Osteocyte (in vitro differentiated cells): ENCODE measurements around the gene KDM4B. TPM values are rescaled to one million over a fixed set of nuclear protein-coding genes. Genes with fewer than 3 reads are reported as not detected.

Experiments
- DNase-seq: peaks from one replicate; pipeline ENCODE4 v3.0.0; 2021; ENCODE audit warnings: mixed read lengths; ENCODE audit not compliant: unreplicated experiment; ENCODE audit errors: extremely low spot score
- H3K27ac Mint-ChIP-seq: one replicate; pipeline ENCODE4 v1.8.0; 2021; ENCODE audit warnings: mild to moderate bottlenecking, mixed read lengths; ENCODE audit not compliant: unreplicated experiment
- H3K27me3 Mint-ChIP-seq: one replicate; pipeline ENCODE4 v1.8.0; 2021; ENCODE audit warnings: mixed read lengths; ENCODE audit not compliant: unreplicated experiment
- H3K36me3 Mint-ChIP-seq: one replicate; pipeline ENCODE4 v1.8.0; 2021; ENCODE audit warnings: mixed read lengths; ENCODE audit not compliant: unreplicated experiment
- H3K4me1 Mint-ChIP-seq: one replicate; pipeline ENCODE4 v1.8.0; 2021; ENCODE audit warnings: mixed read lengths; ENCODE audit not compliant: unreplicated experiment
- H3K4me3 Mint-ChIP-seq: one replicate; pipeline ENCODE4 v1.8.0; 2021; ENCODE audit warnings: mild to moderate bottlenecking, moderate library complexity, mixed read lengths; ENCODE audit not compliant: unreplicated experiment
- H3K9me3 Mint-ChIP-seq: one replicate; pipeline ENCODE4 v1.8.0; 2021; ENCODE audit warnings: mixed read lengths; ENCODE audit not compliant: unreplicated experiment
- total RNA-seq: library from RNA; stranded (reverse); gene quantifications from 2 replicates; pipeline ENCODE4 v1.2.1, GENCODE V29; 2021
- TF ChIP-seq, protein P1 (sequence below): fragments of 200-600 bp; sonication (generic); IDR thresholded peaks from 2 replicates; pipeline ENCODE4 v1.5.0; 2021; ENCODE audit warnings: antibody characterized with exemption, mild to moderate bottlenecking, moderate library complexity

Gene KDM4B
- total RNA-seq, 1 donor from 2014 or later = 49.0 TPM

DNA sequence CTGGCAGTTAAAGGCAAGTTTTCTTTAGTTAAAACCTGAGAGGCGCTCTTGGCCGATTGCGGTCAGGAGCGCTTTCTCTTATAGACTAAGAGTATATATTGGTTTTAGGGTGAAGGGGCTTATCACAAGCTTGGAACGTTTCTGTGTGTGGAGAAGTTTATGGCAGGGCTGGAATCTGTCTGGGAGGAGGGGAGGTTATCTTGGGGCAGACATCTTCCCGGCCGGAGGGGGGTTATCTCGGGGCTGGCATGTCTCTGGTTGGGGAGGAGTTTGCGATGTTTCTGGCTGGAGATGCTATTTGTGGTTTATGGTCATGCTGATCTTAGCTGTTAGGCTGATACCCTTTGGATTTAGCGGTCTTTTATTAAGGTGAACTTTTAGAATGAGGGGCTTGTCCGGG lies 18.3 kb downstream of the KDM4B start:
- H3K9me3 Mint-ChIP-seq = peaks cover 5% of the 10 kb centered on the region
- H3K27ac Mint-ChIP-seq = peak overlapping the region; percentile 45
- H3K36me3 Mint-ChIP-seq = peaks cover 9% of the 10 kb centered on the region
- no peak overlapping the region for H3K4me3 Mint-ChIP-seq
- peaks cover 46% of the 10 kb centered on the region for H3K4me1 Mint-ChIP-seq
- TF ChIP-seq, protein P1, sequence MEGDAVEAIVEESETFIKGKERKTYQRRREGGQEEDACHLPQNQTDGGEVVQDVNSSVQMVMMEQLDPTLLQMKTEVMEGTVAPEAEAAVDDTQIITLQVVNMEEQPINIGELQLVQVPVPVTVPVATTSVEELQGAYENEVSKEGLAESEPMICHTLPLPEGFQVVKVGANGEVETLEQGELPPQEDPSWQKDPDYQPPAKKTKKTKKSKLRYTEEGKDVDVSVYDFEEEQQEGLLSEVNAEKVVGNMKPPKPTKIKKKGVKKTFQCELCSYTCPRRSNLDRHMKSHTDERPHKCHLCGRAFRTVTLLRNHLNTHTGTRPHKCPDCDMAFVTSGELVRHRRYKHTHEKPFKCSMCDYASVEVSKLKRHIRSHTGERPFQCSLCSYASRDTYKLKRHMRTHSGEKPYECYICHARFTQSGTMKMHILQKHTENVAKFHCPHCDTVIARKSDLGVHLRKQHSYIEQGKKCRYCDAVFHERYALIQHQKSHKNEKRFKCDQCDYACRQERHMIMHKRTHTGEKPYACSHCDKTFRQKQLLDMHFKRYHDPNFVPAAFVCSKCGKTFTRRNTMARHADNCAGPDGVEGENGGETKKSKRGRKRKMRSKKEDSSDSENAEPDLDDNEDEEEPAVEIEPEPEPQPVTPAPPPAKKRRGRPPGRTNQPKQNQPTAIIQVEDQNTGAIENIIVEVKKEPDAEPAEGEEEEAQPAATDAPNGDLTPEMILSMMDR = no peak
- no peaks in the 10 kb centered on the region for H3K27me3 Mint-ChIP-seq
- DNase-seq = no peak

DNA sequence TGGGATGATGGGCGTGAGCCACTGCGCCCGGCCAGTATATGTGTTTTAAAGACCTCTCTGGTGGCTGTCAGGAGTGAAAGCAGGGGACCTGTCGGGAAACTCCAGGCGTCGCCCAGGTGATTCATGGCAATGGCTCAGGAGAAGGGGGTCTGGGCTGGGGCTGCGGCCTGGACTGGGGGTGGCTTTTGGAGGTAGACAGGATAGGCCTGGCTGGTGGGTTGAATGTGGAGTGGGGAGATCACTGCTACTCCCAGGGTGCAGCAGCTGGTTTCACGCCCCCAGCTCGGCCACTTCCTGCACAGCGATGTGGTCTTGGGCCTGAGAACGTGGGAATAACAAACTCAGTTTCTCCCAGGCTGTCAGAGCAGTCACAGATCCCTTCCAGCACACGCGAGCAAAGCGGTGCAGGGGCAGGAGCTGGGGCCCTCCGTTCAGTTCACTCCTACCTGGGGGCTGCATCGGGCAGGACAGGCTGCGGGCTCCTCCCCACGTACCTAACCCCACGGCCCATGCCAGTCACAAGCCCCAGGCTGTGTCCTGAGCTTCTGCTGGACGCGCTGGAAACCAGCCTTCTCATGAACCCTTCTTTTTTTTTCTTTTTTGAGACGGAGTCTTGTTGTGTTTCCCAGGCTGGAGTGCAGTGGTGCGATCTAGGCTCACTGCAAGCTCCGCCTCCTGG lies 18.9 kb downstream of the KDM4B start:
- H3K4me3 Mint-ChIP-seq = no peak overlapping the region

DNA sequence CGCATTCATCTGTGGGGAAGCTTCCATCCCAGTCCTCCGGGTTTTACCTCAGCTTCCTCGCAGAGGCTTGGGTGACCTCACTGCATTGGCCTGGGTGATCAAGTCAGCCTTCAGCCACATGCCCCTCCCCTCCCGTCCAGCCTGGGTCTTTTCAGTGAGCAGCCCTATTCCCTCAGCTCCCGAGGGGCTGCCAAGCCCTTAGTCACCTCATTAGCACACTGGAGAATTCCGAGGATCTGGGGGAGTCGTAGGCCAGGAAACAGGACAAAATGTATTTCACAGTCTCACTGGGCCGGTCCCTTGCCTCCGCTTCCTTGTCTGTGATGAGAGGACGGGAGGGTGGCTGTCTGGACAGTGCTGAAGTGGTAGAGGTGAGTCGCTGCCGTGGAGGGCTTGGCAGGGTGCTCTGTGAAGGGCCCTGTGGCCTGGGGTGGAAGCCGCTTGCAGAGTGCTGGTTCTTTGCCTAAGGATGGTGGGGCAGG lies 19.9 kb downstream of the KDM4B start:
- DNase-seq = no peak
- Mint-ChIP-seq H3K4me3 (no peak overlapping the region), H3K36me3 (peaks cover 20% of the 10 kb centered on the region), H3K9me3 (peaks cover 6% of the 10 kb centered on the region), H3K27ac (peak overlapping the region; percentile 47), H3K27me3 (no peaks in the 10 kb centered on the region), H3K4me1 (peaks cover 45% of the 10 kb centered on the region)
- TF ChIP-seq, protein P1 = no peak

More for the DNA sequence above, 18.9 kb downstream of the KDM4B start:
- Mint-ChIP-seq H3K4me1 (peaks cover 46% of the 10 kb centered on the region), H3K27ac (no peak overlapping the region), H3K36me3 (peaks cover 13% of the 10 kb centered on the region), H3K9me3 (peaks cover 6% of the 10 kb centered on the region), H3K27me3 (no peaks in the 10 kb centered on the region)
- TF ChIP-seq, protein P1 = no peak
- DNase-seq = no peak

DNA sequence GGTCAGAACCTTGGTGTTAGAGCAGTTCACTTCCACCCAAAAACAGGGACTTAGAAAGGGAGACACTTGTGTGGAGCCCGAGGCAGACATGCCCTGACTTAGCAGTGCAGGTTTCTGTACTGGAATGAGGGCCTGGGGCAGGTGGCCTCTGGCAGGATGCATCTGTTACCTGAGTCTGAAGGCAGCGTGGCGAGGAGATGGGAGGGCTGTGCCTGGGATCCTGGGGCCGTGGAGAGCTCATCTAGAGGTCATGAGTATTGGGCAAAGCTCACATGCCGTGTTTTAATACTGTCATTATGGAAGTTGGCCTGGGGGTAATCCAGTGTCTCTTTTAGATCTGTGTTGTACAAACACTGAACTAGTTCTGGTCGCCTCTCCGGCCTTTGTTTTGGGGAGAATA lies 21.4 kb downstream of the KDM4B start:
- H3K27ac Mint-ChIP-seq = peak overlapping the region; percentile 58

DNA sequence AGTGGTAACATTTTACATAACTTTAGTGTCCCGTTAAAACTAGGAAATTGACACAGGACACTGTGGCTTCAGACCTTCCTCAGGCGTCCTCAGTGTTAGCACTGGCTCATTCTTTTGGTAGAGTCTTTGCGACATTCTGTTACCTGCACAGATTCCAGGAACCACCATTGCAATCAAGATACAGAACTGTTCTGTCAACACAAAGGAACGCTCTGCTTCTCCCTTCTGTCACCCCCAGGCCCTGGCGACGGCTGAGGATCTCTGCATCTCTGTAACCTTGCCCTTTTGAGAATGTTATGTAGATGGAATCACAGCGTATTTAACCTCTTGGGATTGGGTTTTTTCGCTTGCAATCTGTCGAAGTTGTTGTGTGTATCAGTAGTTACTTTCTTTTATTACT lies 22.6 kb downstream of the KDM4B start:
- Mint-ChIP-seq H3K27me3 (no peaks in the 10 kb centered on the region), H3K36me3 (peaks cover 22% of the 10 kb centered on the region), H3K4me3 (no peak overlapping the region), H3K9me3 (peaks cover 6% of the 10 kb centered on the region), H3K4me1 (peaks cover 37% of the 10 kb centered on the region), H3K27ac (no peak overlapping the region)
- DNase-seq = no peak
- TF ChIP-seq, protein P1 = no peak

More for the DNA sequence above, 21.4 kb downstream of the KDM4B start:
- no peak for DNase-seq
- peaks cover 36% of the 10 kb centered on the region for H3K4me1 Mint-ChIP-seq
- H3K4me3 Mint-ChIP-seq = no peak overlapping the region
- TF ChIP-seq, protein P1 = no peak
- H3K9me3 Mint-ChIP-seq = peaks cover 6% of the 10 kb centered on the region
- H3K36me3 Mint-ChIP-seq = peaks cover 21% of the 10 kb centered on the region
- no peaks in the 10 kb centered on the region for H3K27me3 Mint-ChIP-seq
